Left colon (tissue), 2 donors: ENCODE measurements around the gene TTBK1. TPM values are rescaled to one million over a fixed set of nuclear protein-coding genes. Genes with fewer than 3 reads are reported as not detected.
A peak's percentile ranks its signal among the peaks of the same experiment; 100 is the strongest.

Experiments used
- ATAC-seq: fragments of 200-7000 bp; cut with Tn5 transposase; one replicate; pipeline ENCODE4 v1.9.1; 2020; ENCODE audit warnings: mild to moderate bottlenecking, moderate library complexity
- DNase-seq, 2 donors: peaks; one replicate each; pipeline ENCODE4 v3.0.0-alpha.2; 2020
- intact Hi-C, 2 donors: fragments of 100-400 bp; cut with DNase I in 1 of 2; cut with micrococcal nuclease in 1 of 2; formaldehyde crosslinking; loops; one replicate each; pipeline versions ENCODE4 v1.11.2 to v1.14.0; 2022; cut with DNase I, micrococcal nuclease
- total RNA-seq, 2 donors: library from RNA; stranded (reverse); fragmentation: NEBNext Ultra II Directional; extraction: Animal tissue kit (Norgen Biotek cat#: 25700); gene quantifications; one replicate each; pipeline ENCODE4 v1.2.1, GENCODE V29; 2021
- donor health status: DM: no; HTN: no; CAD: no.
- donor health status: DM: yes; HTN: yes; CAD: no.

TTBK1 gene
- total RNA-seq, 2 donors from 2014 or later = 0.18 to 0.53 TPM

- intact Hi-C loops = no loop called here
- ATAC-seq (peak; percentile 50), DNase-seq (peak; percentile 61 to 75)
These were observed 35.3 kb downstream of the TTBK1 start for GRCh38 chr6:43278524-43279078.

DNA sequence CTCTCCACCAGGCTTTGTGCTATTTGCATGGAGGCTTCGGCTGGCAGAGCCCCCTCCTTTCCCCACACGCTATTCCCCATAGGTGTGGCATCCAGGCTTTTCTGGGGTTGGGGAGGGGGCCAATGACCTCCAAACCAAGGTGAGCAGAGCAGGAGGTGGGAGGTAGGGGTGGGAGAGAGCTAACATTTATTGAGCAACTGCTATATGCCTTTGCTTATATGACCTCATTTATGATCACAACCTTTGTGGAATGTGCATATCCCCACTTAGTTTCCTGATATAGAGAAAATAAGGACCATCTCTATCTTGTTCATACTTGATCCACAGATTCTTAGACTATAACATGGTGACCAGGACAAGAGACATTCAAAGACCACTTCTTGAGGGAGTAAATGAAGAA, 37.0 kb downstream of the TTBK1 start:
- no peak for DNase-seq
- intact Hi-C loops = no loop called here
- no peak for ATAC-seq

DNA sequence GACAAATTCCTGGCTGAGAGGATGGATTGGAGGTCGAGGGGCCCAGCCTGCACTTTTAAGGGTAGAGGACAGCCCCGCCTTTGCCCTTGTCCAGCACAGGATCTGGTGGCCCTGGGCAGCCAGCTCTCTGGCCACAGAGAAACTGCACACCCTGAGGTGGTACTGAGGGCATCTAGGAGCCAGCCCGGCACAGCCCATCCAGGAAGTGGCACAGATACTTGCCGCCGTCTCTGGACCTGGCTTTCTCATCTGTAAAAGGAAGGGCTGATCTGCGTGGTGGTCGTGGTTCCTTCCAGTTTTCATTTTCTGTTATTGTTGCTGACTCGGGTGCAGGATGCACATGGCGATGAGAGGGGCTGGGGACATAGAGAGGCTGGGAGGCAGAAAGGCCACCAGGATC, 38.8 kb downstream of the TTBK1 start:
- ATAC-seq (no peak), DNase-seq (no peak)
- intact Hi-C loops = no loop called here

- intact Hi-C loops = no loop called here
- ATAC-seq (no peak), DNase-seq (no peak)
These were observed 39.6 kb downstream of the TTBK1 start for GRCh38 chr6:43282636-43283513.

- ATAC-seq (no peak), DNase-seq (no peak)
- intact Hi-C loops = no loop called here
These were observed 40.2 kb downstream of the TTBK1 start for GRCh38 chr6:43283514-43283901.

DNA sequence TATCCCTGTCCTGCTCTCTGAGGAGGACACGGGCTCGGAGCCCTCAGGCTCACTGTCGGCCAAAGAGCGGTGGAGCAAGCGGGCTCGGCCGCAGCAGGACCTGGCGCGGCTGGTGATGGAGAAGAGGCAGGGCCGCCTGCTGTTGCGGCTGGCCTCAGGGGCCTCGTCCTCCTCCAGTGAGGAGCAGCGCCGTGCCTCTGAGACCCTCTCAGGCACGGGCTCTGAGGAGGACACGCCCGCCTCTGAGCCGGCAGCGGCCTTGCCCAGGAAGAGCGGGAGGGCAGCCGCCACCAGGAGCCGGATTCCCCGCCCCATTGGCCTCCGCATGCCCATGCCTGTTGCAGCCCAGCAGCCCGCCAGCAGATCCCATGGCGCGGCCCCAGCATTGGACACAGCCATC, 40.6 kb downstream of the TTBK1 start:
- intact Hi-C loops = no loop called here
- no peak for DNase-seq
- ATAC-seq = peak; percentile 40

DNA sequence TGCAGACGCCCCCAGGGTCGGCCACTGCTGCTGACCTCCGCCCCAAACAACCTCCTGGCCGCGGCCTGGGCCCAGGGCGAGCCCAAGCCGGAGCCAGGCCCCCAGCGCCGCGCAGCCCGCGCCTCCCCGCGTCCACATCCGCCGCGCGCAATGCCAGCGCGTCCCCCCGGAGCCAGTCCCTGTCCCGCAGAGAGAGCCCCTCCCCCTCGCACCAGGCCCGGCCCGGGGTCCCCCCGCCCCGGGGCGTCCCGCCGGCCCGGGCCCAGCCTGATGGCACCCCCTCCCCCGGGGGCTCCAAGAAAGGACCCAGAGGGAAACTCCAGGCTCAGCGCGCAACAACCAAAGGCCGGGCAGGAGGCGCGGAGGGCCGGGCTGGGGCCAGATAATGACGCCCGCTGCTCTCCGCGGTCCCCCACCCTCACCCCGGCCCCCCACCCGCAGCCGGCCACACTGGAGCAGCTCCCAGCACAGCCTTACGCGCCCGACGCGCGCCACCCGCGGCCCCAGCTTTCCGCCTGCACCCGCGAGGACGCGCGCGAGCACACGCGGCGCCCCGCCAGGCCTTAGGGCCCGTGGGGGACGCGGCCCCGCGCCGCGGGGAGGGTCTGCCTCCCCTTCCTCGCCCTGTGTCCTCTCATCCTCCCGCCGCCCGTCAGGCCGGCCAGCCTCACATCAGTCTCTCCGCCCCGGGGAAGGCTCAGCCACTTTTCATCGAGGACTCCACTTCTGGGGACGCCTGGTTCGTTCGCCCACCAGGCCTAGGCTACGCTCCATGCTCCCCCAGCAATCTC, 41.9 kb downstream of the TTBK1 start:
- intact Hi-C loops = no loop called here
- ATAC-seq (no peak), DNase-seq (no peak)

- no peak for ATAC-seq
- intact Hi-C loops = no loop called here
- DNase-seq = no peak
These were observed 42.6 kb downstream of the TTBK1 start for GRCh38 chr6:43285832-43286231.

DNA sequence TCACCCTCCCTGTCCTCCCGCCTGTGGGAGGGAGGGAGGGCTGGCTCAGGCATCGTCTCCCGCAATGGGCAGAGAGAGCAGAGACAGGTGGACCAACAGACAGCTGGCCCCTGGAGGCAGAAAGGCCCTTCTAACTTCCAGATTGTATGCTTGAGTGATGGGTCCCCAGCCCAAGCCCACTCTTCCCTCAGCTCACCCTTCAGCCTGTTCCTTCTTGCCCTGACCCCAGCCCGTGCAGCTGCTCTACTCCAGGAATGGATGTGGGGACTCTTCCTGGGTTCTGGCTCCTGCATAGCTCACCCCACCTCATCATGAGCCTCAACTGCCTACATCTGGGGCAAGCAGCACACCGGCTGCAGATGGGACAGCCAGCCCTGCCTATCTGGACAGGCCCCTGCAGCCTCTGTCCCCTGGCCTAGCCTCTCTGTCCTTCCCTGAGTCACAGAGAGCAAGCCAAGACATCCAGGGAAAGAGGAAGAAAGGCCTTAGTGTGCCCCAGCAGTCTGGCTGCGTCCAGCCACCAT, 43.2 kb downstream of the TTBK1 start:
- DNase-seq (no peak), ATAC-seq (no peak)
- intact Hi-C loops = no loop called here

- no peak for DNase-seq
- intact Hi-C loops = no loop called here
- ATAC-seq = peak; percentile 12
These were observed 43.9 kb downstream of the TTBK1 start for GRCh38 chr6:43286980-43287716.

GRCh38 chr6:43287717-43288679, 44.7 kb downstream of the TTBK1 start:
- intact Hi-C loops = no loop called here
- ATAC-seq = peak; percentile 66

GRCh38 chr6:43290339-43290904, 47.1 kb downstream of the TTBK1 start:
- intact Hi-C loops = no loop called here
- peak; percentile 63 for ATAC-seq
- DNase-seq = no peak

More at GRCh38 chr6:43287717-43288679, 44.7 kb downstream of the TTBK1 start:
- peak in 1 of 2 donors; percentile 42 for DNase-seq

- DNase-seq (no peak), ATAC-seq (peak; percentile 56)
- intact Hi-C loops = no loop called here
These were observed 47.6 kb downstream of the TTBK1 start for GRCh38 chr6:43290905-43291355.

- ATAC-seq = peak; percentile 33
- no peak for DNase-seq
- intact Hi-C loops = no loop called here
These were observed 48.4 kb downstream of the TTBK1 start for GRCh38 chr6:43291708-43292107.

DNA sequence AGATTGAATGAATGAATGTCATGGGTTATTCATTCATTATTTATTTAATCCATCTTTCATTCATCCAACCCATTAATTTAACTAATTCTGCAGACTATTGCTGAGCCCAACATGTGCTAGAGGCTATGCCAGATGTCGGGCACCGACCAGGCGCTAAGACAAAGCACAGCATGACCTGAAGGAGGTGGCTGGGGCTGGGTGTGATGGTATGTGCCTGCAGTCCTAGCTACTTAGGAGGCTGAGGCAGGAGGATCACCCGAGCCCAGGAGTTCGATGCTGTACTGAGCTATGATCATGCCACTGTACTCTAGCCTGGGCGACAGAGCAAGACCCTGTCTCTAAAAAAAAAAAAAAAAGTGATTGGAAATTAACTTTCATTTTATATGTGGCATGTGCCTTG, 49.1 kb downstream of the TTBK1 start:
- DNase-seq (no peak), ATAC-seq (no peak)
- intact Hi-C loops = no loop called here

DNA sequence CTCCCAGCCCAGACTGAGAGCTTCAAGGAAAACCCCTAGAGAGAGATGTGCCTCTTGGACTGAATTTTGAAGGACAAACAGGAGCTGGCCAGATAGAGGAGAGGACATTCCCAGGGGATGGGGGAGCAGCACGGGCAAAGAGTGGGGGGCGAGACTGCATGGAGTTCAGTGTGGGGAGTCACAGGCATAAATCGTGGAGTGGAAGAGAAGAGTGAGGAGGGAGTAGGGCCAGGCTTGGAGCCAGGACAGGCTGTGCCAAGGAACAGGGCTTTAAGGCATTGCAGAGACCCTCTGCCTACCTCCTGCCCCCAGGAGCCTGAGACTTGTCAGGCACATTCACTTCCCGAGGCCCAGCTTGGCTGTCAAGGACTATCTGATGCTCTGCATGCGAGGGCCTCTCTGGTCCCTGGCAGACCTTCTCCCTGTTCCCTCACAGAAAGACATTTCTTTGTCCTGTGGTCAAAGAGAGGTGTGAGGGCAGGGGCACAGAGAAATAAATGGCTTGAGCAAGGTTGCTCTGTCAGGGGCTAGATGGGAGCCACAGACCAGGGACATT, 49.6 kb downstream of the TTBK1 start:
- DNase-seq = no peak
- ATAC-seq = no peak
- intact Hi-C loops = no loop called here

- intact Hi-C loops = no loop called here
- DNase-seq (no peak), ATAC-seq (no peak)
These were observed 50.4 kb downstream of the TTBK1 start for GRCh38 chr6:43293698-43294097.
